CD4-positive, alpha-beta T cell (primary cell): ENCODE data around the gene GTPBP2. TPM values are rescaled to one million over a fixed set of nuclear protein-coding genes. Genes with fewer than 3 reads are reported as not detected.

Experiments
- ATAC-seq: fragments of 200-7000 bp; cut with Tn5 transposase; one replicate; pipeline ENCODE4 v1.10.0; 2022; ENCODE audit warnings: mild to moderate bottlenecking; ENCODE audit not compliant: poor library complexity
- CTCF ChIA-PET: fragments of 350-600 bp; sonication (Branson Sonifier 250); formaldehyde crosslinking; loops from one replicate; lab custom pipeline; 2021; ENCODE audit warnings: antibody characterized with exemption, inconsistent platforms; lab: Charles Lee
- POLR2A ChIA-PET: fragments of 350-600 bp; sonication (Branson Sonifier 250); formaldehyde crosslinking; loops from one replicate; lab custom pipeline; 2021; ENCODE audit warnings: antibody characterized with exemption, inconsistent platforms; lab: Charles Lee
- DNase-seq, 14 experiments: peaks; one replicate each; pipeline ENCODE4 v3.0.0-alpha.2; 2013 to 2020; ENCODE audit warnings: mixed read lengths in 2 of 14
- H3K27ac ChIP-seq, 2 donors: one replicate each; pipeline versions ENCODE4 v1.5.1 to v1.7.0; 2013; ENCODE audit warnings: low read length in 2 of 2, low read depth in 1 of 2, mild to moderate bottlenecking in 1 of 2
- H3K27me3 ChIP-seq, 2 experiments: 1 replicate in 1 of 2; 2 replicates in 1 of 2; pipeline versions ENCODE4 v1.6.1 to v1.7.0; 2013; ENCODE audit warnings: low read length in 2 of 2, control low read depth in 1 of 2, mild to moderate bottlenecking in 1 of 2, moderate library complexity in 1 of 2; ENCODE audit not compliant: insufficient read depth in 2 of 2, control insufficient read depth in 1 of 2
- H3K36me3 ChIP-seq: one replicate; pipeline ENCODE4 v1.6.1; 2013; ENCODE audit warnings: low read length, control low read depth; ENCODE audit not compliant: insufficient read depth
- H3K4me1 ChIP-seq: one replicate; pipeline ENCODE4 v1.6.1; 2013; ENCODE audit warnings: low read length, control low read depth; ENCODE audit not compliant: insufficient read depth
- H3K4me3 ChIP-seq: one replicate; pipeline ENCODE4 v1.5.1; 2013; ENCODE audit warnings: mild to moderate bottlenecking, low read length, moderate library complexity
- H3K9me3 ChIP-seq, 2 experiments: 1 replicate in 1 of 2; 2 replicates in 1 of 2; pipeline versions ENCODE4 v1.6.1 to v1.7.0; 2013; ENCODE audit warnings: low read length in 2 of 2, mild to moderate bottlenecking in 2 of 2, control low read depth in 1 of 2, moderate library complexity in 1 of 2; ENCODE audit not compliant: control insufficient read depth in 1 of 2, insufficient read depth in 1 of 2
- H3K27ac Mint-ChIP-seq: one replicate; pipeline ENCODE4 v1.8.0; 2020; ENCODE audit warnings: mixed read lengths
- H3K27me3 Mint-ChIP-seq: one replicate; pipeline ENCODE4 v1.8.0; 2021; ENCODE audit warnings: mixed read lengths
- H3K36me3 Mint-ChIP-seq: one replicate; pipeline ENCODE4 v1.8.0; 2021; ENCODE audit warnings: low read depth, mixed read lengths
- H3K4me1 Mint-ChIP-seq: one replicate; pipeline ENCODE4 v1.8.0; 2021; ENCODE audit warnings: low read depth, mixed read lengths
- H3K4me3 Mint-ChIP-seq: one replicate; pipeline ENCODE4 v1.8.0; 2020; ENCODE audit warnings: mild to moderate bottlenecking, mixed read lengths
- H3K9me3 Mint-ChIP-seq: one replicate; pipeline ENCODE4 v1.8.0; 2020; ENCODE audit warnings: mixed read lengths
- intact Hi-C, 2 experiments: fragments of 100-400 bp; cut with DNase I in 1 of 2; cut with micrococcal nuclease in 1 of 2; formaldehyde crosslinking; loops; one replicate each; pipeline versions ENCODE4 v1.15.1 to v1.9.0; 2023 to 2025; cut with DNase I, micrococcal nuclease
- total RNA-seq, 174 experiments: library from RNA in 2 of 174; stranded (reverse) in 2 of 174; gene quantifications; one replicate each; pipeline ENCODE4 v1.2.3 and lab custom pipeline; 2021 to 2026
- TF ChIP-seq, protein P1 (sequence below): fragments of 200-600 bp; IDR thresholded peaks from one replicate; pipeline ENCODE4 v1.8.0; 2022; ENCODE audit warnings: antibody characterized with exemption, mild to moderate bottlenecking

GTPBP2 gene
- total RNA-seq, 2 experiments from 2014 or later: 31.5 to 33.9 TPM

- peaks cover 17% of the 10 kb centered on the region for H3K4me1 ChIP-seq
- H3K4me1 Mint-ChIP-seq: peaks cover 20% of the 10 kb centered on the region
- H3K4me3 Mint-ChIP-seq: peak overlapping the region; percentile 25
- CTCF ChIA-PET: interaction anchor here (0.9 to 2.7 kb wide), 7 partner anchors 9 to 461 kb away, joined by 3 to 16 read pairs (median 5); partner anchors contain the start of genes MAD2L1BP, MRPS18A and VEGFA
- H3K27ac ChIP-seq: no peak overlapping the region
- peaks cover 34% of the 10 kb centered on the region for H3K36me3 Mint-ChIP-seq
- ATAC-seq (peak; percentile 67), DNase-seq (peak in 13 of 14 experiments; percentile 10 to 74 (median 37))
- peak overlapping the region; percentile 67 for H3K27ac Mint-ChIP-seq
- H3K9me3 Mint-ChIP-seq: no peaks in the 10 kb centered on the region
- TF ChIP-seq, protein P1, sequence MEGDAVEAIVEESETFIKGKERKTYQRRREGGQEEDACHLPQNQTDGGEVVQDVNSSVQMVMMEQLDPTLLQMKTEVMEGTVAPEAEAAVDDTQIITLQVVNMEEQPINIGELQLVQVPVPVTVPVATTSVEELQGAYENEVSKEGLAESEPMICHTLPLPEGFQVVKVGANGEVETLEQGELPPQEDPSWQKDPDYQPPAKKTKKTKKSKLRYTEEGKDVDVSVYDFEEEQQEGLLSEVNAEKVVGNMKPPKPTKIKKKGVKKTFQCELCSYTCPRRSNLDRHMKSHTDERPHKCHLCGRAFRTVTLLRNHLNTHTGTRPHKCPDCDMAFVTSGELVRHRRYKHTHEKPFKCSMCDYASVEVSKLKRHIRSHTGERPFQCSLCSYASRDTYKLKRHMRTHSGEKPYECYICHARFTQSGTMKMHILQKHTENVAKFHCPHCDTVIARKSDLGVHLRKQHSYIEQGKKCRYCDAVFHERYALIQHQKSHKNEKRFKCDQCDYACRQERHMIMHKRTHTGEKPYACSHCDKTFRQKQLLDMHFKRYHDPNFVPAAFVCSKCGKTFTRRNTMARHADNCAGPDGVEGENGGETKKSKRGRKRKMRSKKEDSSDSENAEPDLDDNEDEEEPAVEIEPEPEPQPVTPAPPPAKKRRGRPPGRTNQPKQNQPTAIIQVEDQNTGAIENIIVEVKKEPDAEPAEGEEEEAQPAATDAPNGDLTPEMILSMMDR: peak; percentile 58
- peaks cover 29% of the 10 kb centered on the region for H3K36me3 ChIP-seq
- H3K9me3 ChIP-seq: no peaks in the 10 kb centered on the region
- no peaks in the 10 kb centered on the region for H3K27me3 ChIP-seq
- H3K4me3 ChIP-seq: no peak overlapping the region
- H3K27me3 Mint-ChIP-seq: no peaks in the 10 kb centered on the region
- POLR2A ChIA-PET: interaction anchor here (1.2 kb wide), 1 partner anchor 39 kb away, joined by 3 read pairs; no protein-coding TSS in a partner anchor
- intact Hi-C loops: loop anchor here (5.0 to 10.0 kb wide), 2 partner anchors 61 to 96 kb away; no protein-coding TSS in a partner anchor
Observed at GRCh38 chr6:43668151-43669028, 39.3 kb upstream of the GTPBP2 start.

GRCh38 chr6:43667245-43668150 is 38.4 kb upstream of the GTPBP2 start:
- H3K9me3 ChIP-seq: no peaks in the 10 kb centered on the region
- ATAC-seq (peak; percentile 83), DNase-seq (peak; percentile 58 to 89 (median 80))
- H3K4me1 ChIP-seq: peaks cover 17% of the 10 kb centered on the region
- Mint-ChIP-seq H3K4me3 (peak overlapping the region; percentile 72), H3K4me1 (peaks cover 20% of the 10 kb centered on the region), H3K36me3 (peaks cover 26% of the 10 kb centered on the region), H3K9me3 (no peaks in the 10 kb centered on the region), H3K27ac (peak overlapping the region; percentile 67), H3K27me3 (no peaks in the 10 kb centered on the region)
- intact Hi-C loops: loop anchor here (1.0 to 10.0 kb wide), 4 partner anchors 60 to 412 kb away; no protein-coding TSS in a partner anchor
- ChIA-PET CTCF (interaction anchor here (0.6 to 2.7 kb wide), 16 partner anchors 10 to 462 kb away, joined by 3 to 16 read pairs (median 5); partner anchors contain the start of genes MAD2L1BP, MRPS18A, RSPH9 and VEGFA), POLR2A (interaction anchor here (1.0 to 1.2 kb wide), 2 partner anchors 38 to 407 kb away, joined by 3 to 4 read pairs; no protein-coding TSS in a partner anchor)
- peaks cover 21% of the 10 kb centered on the region for H3K36me3 ChIP-seq
- H3K4me3 ChIP-seq: no peak overlapping the region
- H3K27ac ChIP-seq: no peak overlapping the region
- TF ChIP-seq, protein P1: peak; percentile 78
- H3K27me3 ChIP-seq: no peaks in the 10 kb centered on the region
